Stimulated activated CD8-positive, alpha-beta memory T cell treated with anti-CD3 and anti-CD28 coated beads, Interleukin-7, amount 100 ng/mL, for 1 hour (primary cell): ENCODE data around the gene BRMS1L.
"Not testable (repeated sequence)": the region's sequence is repeated elsewhere in the genome, so short reads cannot be mapped to it uniquely, and the experiment has no call there.

Source experiments
- DNase-seq, 2 donors: peaks; one replicate each; pipeline ENCODE4 v3.0.0-alpha.2; 2020; ENCODE audit warnings: low read depth in 2 of 2

The BRMS1L gene, protein sequence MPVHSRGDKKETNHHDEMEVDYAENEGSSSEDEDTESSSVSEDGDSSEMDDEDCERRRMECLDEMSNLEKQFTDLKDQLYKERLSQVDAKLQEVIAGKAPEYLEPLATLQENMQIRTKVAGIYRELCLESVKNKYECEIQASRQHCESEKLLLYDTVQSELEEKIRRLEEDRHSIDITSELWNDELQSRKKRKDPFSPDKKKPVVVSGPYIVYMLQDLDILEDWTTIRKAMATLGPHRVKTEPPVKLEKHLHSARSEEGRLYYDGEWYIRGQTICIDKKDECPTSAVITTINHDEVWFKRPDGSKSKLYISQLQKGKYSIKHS

DNA sequence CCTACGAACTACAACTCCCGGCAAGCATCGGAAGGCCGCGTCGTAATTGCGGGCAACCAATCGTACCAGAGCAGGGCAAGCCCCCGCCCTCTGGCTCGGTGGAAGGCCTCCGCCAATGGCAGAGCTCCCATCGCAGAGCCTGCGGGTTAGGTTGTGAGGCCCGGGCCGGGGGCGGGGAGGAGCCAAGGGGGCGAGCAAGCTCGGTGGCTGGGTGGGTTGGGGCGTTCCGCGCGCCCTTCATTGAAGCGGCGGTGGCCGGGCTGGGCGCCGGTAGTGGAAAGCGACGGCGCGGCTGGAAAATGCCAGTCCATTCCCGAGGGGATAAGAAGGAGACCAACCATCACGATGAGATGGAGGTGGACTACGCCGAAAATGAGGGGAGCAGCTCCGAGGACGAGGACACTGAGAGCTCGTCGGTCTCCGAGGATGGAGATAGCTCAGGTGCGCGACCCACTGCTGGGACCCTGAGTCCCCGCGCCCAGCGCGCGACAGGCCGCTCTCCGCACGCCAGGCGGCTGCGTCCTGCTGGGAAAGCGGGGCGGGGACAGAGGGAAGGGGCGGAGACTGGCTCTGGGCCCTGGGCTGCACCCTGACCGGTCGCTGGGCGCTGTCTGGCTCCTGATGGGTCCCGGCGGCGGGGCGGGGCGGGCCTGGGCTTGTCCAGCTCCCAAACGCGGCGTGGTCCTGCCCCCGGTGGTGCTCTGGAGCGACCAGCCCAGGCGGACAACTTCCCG, at the start of gene BRMS1L:
Gene BRMS1L, plus strand, starts transcription at position 121 of the 734 bp plus-strand sequence. Its CDS starts 179 bp downstream, at position 300.
- peak; percentile 87 to 91 for DNase-seq

DNA sequence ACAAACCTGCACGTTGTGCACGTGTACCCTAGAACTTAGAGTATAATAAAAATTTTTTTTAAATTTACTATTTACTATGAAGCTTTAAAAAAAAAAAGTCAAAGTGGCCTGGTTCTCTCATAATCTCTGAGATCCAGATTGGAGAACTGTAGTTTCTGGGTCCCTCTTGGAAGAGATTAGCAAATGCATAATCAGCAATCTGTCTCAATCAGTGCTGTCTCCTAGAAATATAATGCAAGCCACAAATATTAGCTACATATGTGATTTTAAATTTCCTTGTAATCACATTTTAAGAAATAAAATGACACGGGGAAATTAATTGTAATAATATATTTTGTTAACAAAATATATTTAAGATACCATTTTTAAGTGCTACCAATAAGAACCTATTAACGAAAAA, 49.3 kb upstream of the BRMS1L start:
- DNase-seq = no peak

DNA sequence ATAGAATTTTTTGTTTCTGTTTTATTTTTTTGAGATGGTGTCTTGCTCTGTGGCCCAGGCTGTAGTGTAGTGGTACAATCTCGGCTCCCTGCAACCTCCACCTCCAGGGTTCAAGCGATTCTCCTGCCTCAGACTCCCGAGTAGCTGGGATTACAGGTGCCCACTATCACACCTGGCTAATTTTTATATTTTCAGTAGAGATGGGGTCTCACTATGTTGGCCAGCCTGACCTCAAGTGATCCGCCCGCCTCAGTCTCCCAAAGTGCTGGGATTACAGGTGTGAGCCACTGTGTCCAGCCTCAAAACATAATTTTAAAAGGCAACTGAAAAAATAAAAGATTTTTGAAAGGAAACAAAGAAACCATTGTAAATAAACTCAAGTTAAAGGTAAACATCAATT, 48.6 kb upstream of the BRMS1L start:
- not testable (repeated sequence) for DNase-seq

DNA sequence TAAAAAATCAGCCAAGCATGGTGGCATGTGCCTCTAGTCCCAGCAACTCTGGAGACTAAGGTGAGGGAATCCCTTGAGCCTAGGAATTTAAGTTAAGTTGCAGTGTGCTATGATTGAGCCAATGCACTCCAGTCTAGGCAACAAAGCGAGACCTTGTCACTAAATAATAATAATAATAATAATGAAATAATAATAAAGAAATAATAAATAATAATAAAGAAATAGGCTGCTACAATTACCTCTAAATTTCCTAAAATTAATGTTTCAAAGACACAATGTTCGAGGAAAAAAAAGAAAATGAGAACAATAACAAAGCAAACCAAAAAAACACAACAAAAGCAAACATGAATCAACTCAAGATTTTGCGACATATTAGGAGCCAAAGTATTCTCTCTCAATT, 46.8 kb upstream of the BRMS1L start:
- no peak for DNase-seq

DNA sequence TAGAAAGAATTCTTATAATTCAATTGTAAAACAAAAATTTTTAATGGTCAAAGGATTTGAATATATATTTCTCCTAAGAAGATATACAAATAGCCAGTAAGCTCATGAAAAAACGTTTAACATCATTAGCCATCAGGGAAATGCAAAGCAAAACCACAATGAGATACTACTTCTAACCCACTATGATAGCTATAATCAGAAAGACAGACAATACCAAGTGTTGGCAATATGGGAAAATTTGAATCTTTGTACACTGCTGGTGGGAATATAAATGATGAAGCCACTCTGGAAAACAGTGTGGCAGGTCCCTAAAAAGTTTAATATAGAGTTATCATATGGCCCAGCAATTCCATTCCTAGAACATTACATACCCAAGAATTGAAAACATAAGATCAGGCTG, 42.4 kb upstream of the BRMS1L start:
- no peak for DNase-seq

DNA sequence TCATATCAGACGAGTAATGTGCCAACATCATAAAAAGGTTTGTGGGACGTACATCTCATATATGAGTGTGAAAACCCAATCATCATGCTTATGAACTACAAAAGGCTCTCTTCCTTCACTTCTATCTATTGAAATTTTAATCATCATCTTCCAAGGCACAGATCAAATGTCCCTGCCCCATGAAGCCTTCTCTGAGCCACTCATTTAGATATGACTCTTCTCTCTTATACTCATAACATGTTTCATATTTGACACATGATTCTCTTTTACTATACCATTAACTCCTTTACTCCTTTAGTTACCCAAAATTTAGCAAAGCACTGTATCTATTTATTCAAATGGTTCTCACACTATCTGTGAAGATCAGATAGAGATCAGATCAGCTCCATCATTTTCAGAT, 39.3 kb upstream of the BRMS1L start:
- no peak for DNase-seq

DNA sequence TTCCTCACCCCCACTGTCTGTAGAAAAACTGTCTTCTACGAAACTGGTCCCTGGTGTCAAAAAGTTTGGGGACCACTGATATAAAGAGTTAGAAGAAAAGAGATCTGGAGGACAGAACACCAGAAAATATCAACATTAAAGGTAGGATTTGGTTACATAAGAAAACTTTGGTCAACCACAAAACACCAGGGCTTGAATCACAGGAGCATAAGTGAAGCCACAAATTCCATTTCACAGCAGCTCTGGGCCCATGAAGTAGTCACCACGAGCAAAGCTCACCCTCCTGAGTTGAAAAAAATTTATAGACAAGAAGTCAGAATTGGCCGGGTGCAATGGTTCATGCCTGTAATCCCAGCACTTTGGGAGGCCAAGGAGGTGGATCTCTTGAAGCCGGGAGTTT, 36.5 kb upstream of the BRMS1L start:
- no peak for DNase-seq

DNA sequence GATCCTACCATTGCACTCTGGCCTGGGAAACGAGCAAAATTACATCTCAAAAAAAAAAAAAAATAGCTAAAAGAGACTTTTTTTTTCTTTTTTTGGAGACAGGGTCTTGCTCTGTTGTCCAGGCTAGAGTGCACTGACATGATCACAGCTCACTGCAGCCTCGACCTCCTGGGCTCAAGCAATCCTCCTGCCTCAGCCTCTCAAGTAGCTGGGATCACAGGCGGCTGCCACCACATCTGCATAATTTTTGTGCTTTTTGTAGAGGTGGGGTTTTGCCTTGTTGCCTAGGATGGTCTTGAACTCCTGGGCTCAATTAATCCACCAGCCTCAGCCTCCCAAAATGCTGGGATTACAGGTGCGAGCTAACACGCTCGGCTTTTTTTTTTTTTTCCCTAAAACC, 28.3 kb upstream of the BRMS1L start:
- no peak for DNase-seq

DNA sequence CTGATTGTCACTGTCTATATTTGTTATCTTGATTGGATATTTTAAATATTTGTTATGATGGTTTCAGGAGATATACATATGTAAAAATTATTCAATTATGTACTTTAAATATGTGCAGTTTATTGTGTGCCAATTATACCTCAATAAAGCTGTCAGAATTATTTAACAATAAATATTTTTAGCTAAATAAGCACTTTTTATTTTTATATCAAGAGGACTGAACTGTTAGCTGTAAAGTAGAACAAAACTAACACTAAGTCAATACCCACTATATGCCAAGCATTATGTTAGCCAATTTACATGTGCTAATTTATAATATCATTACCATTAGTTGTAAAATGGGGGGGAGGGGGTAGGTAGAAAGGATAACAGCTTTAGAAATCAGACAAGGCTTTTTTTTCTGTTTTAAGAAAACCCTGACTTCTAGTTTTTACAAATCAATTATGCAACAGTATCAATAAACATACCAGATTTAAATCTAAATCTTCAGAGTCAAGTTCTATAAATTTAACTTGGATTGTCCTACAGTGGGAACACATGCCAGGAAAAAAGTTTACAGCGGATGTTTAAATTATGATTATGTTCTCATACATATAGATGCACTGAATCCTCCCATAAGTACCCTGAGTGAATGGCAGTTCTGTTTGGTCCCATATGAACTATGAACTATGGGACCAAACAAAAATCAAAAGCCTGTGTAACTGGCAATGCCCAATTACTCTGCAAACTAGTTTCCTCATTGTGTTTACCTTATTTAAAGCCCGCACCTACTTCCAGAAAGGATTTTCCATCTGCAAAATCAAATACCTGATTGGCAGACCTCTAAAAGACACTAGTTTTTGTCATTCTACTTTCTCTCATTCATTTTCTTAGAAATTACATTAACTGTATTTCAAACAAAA, 19.9 kb upstream of the BRMS1L start:
- DNase-seq = no peak

DNA sequence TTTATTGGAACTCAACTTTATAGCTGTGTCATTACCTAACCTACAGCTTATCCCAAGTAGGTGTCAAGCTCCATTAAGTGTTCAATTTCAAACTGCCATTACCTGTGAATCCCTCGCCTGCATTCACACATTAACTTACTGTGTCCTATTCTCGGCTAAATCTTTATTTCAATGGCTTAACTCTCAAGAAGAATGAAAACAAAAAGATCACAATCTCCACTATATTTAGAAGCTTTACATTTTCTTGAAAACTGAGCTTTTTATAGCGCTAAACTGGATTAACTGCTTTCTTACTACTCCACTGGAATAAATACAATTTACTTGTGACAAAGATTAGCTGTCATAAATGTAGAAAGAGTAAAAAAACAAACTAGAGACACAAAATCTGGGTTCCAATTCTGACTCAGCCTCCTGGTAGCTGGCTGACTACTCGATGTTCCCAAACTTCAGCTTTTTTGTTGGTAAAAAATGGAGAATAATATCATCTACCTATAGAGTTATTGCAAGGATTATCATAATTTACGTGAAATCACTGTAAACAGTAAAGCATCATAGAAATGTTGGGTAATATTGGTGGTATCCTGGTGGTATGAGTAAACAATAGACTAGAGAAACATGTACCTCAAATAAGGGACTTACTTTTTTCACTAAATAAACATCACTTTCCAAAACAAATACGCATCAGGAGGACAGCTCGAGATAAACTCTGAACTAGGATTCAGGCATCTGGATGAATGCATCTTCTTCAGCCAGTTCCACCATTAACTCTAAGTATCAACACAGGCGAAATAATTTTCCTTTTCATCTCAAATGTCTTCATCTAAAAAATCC, 18.8 kb upstream of the BRMS1L start:
- no peak for DNase-seq

DNA sequence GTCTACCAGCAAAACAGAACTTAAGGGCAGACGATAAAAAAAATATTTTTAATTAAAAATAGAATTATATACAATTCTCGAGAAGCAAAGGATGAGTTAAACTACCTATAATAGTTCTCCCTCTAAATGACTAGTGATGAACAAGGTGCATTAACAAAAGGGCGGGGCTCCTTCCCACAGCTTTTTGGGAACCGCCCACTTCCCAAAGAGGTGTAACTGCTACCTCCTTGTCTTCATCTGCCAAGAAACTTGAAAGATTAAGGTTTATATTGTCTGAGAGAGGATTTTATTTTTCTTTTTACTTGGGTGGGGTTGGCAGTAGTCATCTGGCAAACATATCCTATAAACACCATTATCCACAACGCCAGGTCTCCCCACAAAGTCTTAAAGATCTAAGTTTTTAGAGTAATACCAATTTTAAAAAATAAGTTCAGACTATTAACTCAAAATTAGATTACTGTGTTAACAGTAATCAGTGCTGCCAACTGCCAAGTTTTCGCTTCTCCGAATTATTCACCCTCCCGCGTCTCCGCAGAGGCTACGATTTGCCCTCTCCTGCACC, 18.0 kb upstream of the BRMS1L start:
- DNase-seq = no peak

DNA sequence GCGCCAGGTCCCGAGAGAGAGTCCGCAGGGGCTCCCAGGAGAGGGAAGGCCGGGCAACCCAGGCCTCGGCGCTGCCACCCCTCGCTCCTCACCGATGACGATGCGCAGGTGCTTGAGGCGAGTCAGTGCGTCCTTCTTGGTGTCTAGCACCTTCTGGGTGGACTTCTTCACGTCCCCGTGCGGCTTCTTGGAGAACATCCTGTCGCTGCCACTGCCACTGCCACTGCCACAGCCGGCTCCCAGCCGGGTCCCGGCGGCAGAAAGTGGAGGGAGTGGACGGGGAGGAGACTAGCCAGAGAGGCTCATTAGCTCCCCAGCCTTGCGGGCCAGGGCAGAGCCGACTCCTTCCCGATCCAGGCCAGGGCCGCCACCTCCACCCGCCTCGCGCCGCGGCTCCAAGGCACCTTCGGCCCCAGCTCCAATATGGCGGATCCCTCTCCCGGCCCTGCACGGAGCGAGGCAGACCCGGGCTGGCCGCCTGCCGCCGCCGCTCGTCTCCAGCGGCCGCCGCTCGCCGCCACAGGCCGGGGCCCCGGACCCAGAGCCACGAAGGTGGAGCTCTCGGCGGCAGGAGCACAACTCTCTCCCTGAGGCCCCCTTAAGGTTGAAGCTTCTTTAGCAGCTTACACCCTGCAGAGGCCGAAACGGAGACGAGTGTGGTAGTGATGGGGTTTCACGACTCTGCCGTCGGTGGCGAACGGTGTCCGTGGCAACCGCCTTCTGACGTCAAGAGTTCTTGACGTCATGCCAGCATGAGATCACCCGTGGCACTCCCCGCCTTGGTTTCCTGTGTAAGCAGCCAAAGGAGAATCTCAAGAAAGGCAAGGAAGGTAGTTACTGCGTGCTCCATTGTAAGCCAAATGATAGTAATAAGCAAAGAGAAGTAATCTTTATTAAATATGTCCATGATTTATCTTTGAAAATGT, 17.2 kb upstream of the BRMS1L start, which contains the start of gene RALGAPA1:
Gene RALGAPA1, minus strand, starts transcription at position 658 of the 926 bp plus-strand sequence. Its CDS starts 460 bp downstream, at position 198.
- peak; percentile 87 to 88 for DNase-seq

DNA sequence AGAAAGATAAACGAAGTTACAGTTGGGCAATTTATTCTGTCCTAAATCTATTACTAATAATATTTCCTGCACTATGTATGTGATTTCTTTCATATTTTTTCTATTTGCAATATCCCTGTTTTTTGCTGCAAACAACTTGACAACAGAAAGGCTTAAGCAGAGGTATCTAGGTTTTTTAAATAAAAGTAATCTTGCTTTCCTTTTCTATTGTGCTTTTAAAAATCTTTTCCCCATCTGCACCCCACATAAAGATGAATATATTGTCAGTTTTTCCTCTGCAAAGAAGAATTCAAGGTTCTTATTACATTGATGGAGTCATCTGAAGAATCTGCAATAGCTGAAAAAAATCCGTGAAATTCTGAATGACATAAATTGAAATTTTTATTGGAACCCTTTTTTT, 16.5 kb upstream of the BRMS1L start:
- DNase-seq = no peak

DNA sequence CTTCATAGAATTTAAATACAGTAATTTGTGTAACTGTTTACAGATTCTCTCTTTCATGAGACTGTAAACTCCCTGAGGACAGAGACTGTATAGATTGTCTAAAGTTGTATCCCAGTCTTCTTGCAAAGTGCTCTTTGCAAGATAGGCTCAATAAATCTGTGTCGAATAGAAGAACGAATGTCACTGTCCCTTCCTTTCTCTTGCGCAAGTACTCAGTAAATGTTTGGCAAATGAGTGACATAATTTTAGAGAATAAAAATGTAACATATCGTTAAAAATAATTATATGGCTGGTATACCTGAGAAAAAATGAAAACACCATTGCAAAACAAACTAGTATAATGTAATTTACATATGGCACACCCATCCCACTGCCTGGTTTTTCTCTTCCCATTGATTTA, 15.2 kb upstream of the BRMS1L start:
- no peak for DNase-seq

DNA sequence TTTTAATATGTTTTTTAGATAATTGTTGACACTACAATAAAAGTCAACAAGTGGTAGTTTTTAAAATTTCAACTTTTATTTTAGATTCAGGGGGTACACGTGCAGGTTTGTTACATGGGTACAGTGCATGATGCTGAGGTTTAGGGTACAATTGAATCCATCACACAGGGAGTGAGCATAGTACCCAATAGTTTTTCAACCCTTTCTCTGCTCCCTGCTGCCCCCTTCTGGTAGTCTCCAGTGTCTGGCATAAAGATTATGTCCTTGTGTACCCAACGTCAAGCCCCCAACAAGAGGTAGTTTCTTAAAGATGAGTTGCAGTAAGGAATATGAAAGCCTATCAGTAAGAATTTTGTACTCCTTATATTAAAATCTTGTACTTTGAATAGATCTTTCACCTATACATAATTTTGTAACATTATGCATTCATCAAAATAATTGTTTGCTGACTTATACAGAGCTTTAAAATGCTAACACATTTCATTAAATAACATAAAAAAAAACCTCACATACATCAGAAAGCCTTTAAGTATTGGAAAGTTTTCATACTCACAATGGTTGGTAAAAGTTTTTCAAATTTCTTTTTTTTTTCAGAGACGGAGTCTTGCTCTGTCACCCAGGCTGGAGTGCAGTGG, 11.7 kb upstream of the BRMS1L start:
- peak; percentile 51 to 71 for DNase-seq

DNA sequence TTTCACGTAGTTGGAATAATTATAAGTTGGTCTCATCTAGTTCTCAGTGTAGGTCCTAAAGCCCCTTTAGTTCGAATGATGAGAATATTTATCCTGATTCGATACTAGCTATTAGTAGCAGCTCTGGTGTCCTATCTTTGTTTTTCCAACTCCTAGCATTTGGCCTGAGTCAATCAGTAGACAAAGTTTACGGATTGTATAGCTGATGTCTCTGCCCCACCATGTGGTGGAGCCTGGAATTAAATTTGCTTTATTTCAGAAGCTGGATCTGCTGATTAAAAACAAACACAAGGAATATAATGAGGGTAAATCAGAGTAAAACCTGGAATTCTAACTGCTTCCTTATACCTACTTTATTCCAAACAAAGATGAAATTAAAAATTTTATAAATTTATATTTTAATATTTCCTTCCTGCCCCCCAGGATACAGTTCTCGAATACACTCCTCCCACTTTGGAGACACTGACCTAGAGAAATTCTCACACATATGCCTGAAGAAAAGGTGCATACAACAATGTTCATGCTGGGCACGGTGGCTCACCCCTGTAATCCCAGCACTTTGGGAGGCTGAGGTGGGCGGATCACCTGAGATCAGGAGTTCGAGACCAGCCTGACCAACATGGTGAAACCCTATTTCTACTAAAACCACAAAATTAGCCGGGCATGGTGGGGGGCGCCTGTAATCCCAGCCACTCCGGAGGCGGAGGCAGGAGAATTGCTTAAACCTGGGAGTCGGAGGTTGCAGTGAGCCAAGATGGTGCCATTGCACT, 7.6 kb upstream of the BRMS1L start:
- no peak for DNase-seq

DNA sequence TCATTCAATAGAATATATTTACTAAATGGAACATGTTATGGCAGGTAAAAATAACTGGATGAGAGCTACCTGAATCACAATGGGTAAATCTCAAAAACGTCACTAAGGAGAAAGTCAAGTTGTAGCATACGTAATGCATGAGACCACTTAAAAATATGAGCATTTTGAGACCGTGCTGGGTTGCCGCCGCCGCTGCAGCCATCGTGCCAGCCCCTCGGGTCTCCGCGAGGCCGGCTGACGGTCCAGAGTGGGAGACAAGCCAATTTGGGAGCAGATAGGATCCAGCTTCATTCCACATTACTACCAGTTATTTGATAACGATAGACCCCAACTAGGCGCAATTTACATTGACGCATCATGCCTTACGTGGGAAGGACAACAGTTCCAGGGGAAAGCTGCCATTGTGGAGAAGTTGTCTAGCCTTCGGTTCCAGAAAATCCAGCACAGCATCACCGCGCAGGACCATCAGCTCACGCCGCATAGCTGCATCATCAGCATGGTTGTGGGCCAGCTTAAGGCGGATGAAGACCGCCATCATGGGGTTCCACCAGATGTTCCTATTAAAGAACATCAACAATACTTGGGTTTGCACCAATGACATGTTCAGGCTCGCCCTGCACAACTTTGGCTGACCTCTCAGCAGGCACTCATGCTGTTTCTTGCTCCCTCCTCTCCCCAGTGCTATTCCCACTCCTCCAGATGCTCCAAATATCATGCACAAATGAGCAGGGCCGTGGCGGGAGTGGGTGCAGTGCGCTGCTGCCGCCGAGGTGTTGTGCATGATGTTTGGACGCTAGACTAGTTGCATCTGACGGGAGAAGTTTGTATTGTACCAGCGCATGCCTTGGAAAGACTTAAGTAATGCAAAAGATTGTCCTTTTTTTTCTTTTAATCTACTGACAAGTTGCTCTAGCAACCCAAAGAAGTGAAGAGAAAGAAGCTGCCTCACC, 6.3 kb upstream of the BRMS1L start:
- DNase-seq = no peak
